Smooth muscle cell (in vitro differentiated cells): Measurements from ENCODE around the gene ANKRD44. TPM values are rescaled to one million over a fixed set of nuclear protein-coding genes. Genes with fewer than 3 reads are reported as not detected.

Experiments used
- DNase-seq: peaks from one replicate; lab custom pipeline; 2025; ENCODE audit not compliant: unreplicated experiment; lab: John Stamatoyannopoulos, UW
- H2AFZ ChIP-seq: fragments of 200-600 bp; sonication (generic); 2 replicates; pipeline ENCODE4 v1.6.0; 2016; ENCODE audit warnings: antibody characterized with exemption, low read depth, mild to moderate bottlenecking
- H3F3A ChIP-seq: fragments of 200-600 bp; sonication (generic); 2 replicates; pipeline ENCODE4 v1.6.0; 2017; ENCODE audit warnings: antibody characterized with exemption, low read depth
- H3K27ac ChIP-seq: fragments of 200-600 bp; sonication (generic); 2 replicates; pipeline ENCODE4 v1.5.1; 2016; ENCODE audit warnings: low read depth, mild to moderate bottlenecking
- H3K27me3 ChIP-seq: fragments of 200-600 bp; sonication (generic); 2 replicates; pipeline ENCODE4 v1.6.1; 2016; ENCODE audit warnings: low read depth, mild to moderate bottlenecking
- H3K36me3 ChIP-seq: fragments of 200-600 bp; sonication (generic); 2 replicates; pipeline ENCODE4 v1.5.1; 2016; ENCODE audit warnings: low read depth
- H3K4me1 ChIP-seq: fragments of 200-600 bp; sonication (generic); 2 replicates; pipeline ENCODE4 v1.5.1; 2016; ENCODE audit warnings: low read depth
- H3K4me2 ChIP-seq: fragments of 200-600 bp; sonication (generic); 2 replicates; pipeline ENCODE4 v1.6.0; 2016; ENCODE audit warnings: mild to moderate bottlenecking
- H3K4me3 ChIP-seq: fragments of 200-600 bp; sonication (generic); 2 replicates; pipeline ENCODE4 v1.5.1; 2016; ENCODE audit warnings: mild to moderate bottlenecking
- H3K79me2 ChIP-seq: fragments of 200-600 bp; sonication (generic); 2 replicates; pipeline ENCODE4 v1.6.0; 2016; ENCODE audit warnings: low read depth, mild to moderate bottlenecking
- H3K9ac ChIP-seq: fragments of 200-600 bp; sonication (generic); 2 replicates; pipeline ENCODE4 v1.6.0; 2016; ENCODE audit warnings: low read depth
- H3K9me3 ChIP-seq: fragments of 200-600 bp; sonication (generic); replicated peaks from 2 replicates; pipeline ENCODE4 v1.5.1; 2016; ENCODE audit warnings: low read depth
- H4K20me1 ChIP-seq: fragments of 200-600 bp; sonication (generic); 2 replicates; pipeline ENCODE4 v1.6.0; 2016; ENCODE audit warnings: low read depth
- CTCF ChIP-seq: fragments of 200-600 bp; sonication (generic); IDR thresholded peaks from 2 replicates; pipeline ENCODE4 v1.5.1; 2017; ENCODE audit warnings: borderline replicate concordance, mild to moderate bottlenecking, antibody characterized with exemption; ENCODE audit not compliant: insufficient read depth, poor library complexity, severe bottlenecking
- WGBS: methylation state at CpG from one replicate; pipeline ENCODE4 v1.1.7; 2016; ENCODE audit warnings: low lambda C conversion rate; 5-methylcytosine and 5-hydroxymethylcytosine counted together
- polyA plus RNA-seq: library from polyadenylated mRNA; unstranded; fragments of >200 nt; fragmentation: Nextera tagmentation; extraction: Ambion mirVana; gene quantifications from 2 replicates; pipeline ENCODE4 v1.2.1, GENCODE V29; 2016
- total RNA-seq: library from RNA; depleted of rRNA; stranded (reverse); fragments of >200 nt; gene quantifications from 2 replicates; pipeline ENCODE4 v1.2.3, GENCODE V29; 2014

Gene ANKRD44
- total and polyA plus RNA-seq, 2 experiments from 2014 or later: 3.6 to 5.5 TPM

DNA sequence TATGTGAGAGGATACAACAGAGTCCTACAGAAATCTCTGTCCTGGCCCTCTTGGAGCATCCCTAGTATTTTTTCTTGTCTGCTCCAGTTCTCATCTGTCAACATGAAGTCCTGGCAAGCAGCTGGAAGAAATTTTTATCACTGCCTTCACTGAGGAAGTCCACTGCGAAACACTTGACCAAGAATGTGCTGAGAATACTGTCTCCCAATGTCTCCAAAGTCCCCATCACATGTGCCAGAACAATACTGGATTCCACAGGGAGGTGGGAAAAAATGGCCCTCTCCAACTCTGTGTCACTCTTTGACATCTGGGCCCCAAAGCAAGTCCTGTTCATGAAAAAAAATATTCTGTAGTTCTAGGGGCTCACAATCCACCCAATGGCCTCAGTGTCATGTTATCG lies 351.3 kb downstream of the ANKRD44 start:
- Histone ChIP-seq H3K4me2 (no peak overlapping the region), H3K9ac (no peak overlapping the region), H4K20me1 (no peaks in the 10 kb centered on the region), H3K4me3 (no peak overlapping the region), H3K4me1 (peaks cover 29% of the 10 kb centered on the region), H3F3A (no peaks in the 10 kb centered on the region), H3K27ac (no peak overlapping the region), H2AFZ (no peak overlapping the region), H3K79me2 (no peaks in the 10 kb centered on the region), H3K36me3 (no peaks in the 10 kb centered on the region), H3K27me3 (no peaks in the 10 kb centered on the region), H3K9me3 (no peaks in the 10 kb centered on the region)
- TF ChIP-seq CTCF: no peak
- WGBS: 100% methylated on average over 2 of the region's 2 CpGs
- DNase-seq: no peak

DNA sequence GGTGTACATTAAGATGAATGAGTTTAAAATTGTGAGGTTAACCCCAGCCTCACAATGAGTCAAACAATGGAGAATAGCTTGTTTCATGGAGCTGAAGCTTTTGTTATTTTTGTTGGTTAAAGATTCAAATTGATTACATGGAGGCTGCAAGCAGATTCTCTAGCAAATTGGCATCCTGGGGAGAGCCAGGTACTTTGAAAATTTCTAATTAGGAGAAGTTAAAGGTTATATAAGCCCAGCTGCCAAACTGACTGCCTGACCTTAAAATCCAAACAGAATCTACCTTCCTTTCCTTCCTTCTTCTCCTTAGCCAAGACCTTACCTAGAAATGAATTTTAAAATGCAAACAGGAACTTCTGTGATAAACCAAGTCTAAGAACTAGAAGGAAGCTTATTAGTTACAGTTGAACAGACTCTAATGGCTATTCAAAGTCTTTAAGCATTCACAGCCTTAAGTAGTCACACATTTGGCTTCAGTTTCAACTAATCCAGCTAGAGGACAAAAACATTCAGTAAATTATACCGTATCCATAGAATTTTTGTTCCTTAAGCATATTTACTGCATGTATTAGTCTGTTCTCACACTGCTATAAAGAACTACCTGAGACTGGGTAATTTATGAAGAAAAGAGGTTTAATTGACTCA lies 352.6 kb downstream of the ANKRD44 start:
- Histone ChIP-seq H3K36me3 (no peaks in the 10 kb centered on the region), H3K4me1 (peaks cover 29% of the 10 kb centered on the region), H3K27ac (no peak overlapping the region), H2AFZ (no peak overlapping the region), H3F3A (no peaks in the 10 kb centered on the region), H3K9me3 (no peaks in the 10 kb centered on the region), H4K20me1 (no peaks in the 10 kb centered on the region), H3K27me3 (no peaks in the 10 kb centered on the region), H3K4me2 (no peak overlapping the region), H3K79me2 (no peaks in the 10 kb centered on the region), H3K9ac (no peak overlapping the region), H3K4me3 (no peak overlapping the region)
- 93% methylated on average over 1 of the region's 1 CpG for WGBS
- TF ChIP-seq CTCF: no peak
- DNase-seq: no peak

DNA sequence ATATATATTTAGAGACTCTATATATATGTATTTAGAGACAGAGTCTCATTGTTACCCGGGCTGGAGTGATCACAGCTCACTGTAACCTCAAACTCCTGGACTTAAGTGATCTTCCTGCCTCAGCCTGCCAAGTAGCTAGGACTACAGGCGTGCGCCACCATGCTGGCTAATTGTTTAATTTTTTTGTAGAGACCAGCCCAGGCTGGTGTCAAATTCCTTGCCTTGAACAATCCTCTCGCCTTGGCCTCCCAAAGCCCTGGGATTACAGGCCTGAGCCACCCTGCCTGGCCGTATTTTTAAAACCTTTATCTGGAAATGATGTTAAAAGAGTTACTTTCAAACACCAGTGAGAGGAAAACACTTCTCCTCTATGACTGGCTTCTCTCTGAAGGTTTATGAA lies 353.1 kb downstream of the ANKRD44 start:
- Histone ChIP-seq H2AFZ (no peak overlapping the region), H3K4me1 (peaks cover 29% of the 10 kb centered on the region), H3K27ac (no peak overlapping the region), H3K36me3 (no peaks in the 10 kb centered on the region), H3K9me3 (no peaks in the 10 kb centered on the region), H3K27me3 (no peaks in the 10 kb centered on the region), H4K20me1 (no peaks in the 10 kb centered on the region), H3K9ac (no peak overlapping the region), H3F3A (no peaks in the 10 kb centered on the region), H3K79me2 (no peaks in the 10 kb centered on the region), H3K4me2 (no peak overlapping the region), H3K4me3 (no peak overlapping the region)
- TF ChIP-seq CTCF: no peak
- 67% methylated on average over 5 of the region's 5 CpGs for WGBS
- DNase-seq: no peak

DNA sequence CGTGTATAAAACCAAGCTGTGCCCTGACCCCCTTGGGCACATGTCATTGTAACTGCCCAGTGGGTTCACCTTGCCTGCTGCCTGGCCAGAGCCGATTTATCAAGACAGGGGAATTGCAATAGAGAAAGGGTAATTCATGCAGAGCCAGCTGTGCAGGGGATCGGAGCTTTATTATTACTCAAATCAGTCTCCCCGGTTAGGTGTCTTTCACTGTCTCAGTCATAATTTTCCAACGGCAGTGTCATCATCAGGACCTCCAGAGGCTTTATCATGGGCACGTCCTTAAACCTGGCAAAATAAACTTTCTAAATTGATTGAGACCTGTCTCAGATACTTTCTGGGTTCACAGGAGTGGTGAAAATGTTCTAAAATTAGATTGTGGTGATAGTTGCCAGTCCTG lies 354.5 kb downstream of the ANKRD44 start:
- Histone ChIP-seq H3K36me3 (no peaks in the 10 kb centered on the region), H3F3A (no peaks in the 10 kb centered on the region), H3K79me2 (no peaks in the 10 kb centered on the region), H3K27me3 (no peaks in the 10 kb centered on the region), H3K9ac (no peak overlapping the region), H3K27ac (no peak overlapping the region), H3K9me3 (no peaks in the 10 kb centered on the region), H3K4me2 (no peak overlapping the region), H3K4me1 (peaks cover 29% of the 10 kb centered on the region), H4K20me1 (no peaks in the 10 kb centered on the region), H2AFZ (no peak overlapping the region), H3K4me3 (no peak overlapping the region)
- no peak for TF ChIP-seq CTCF
- WGBS: 80% methylated on average over 6 of the region's 6 CpGs
- no peak for DNase-seq
